Thoracic aorta (tissue), 2 donors: ENCODE results near the gene OCRL. TPM values are rescaled to one million over a fixed set of nuclear protein-coding genes. Genes with fewer than 3 reads are reported as not detected.

Experiments
- ATAC-seq: fragments of 150-250 bp; one replicate; pipeline ENCODE4 v1.8.0; 2017; ENCODE audit warnings: low read depth; ENCODE audit not compliant: insufficient number of reproducible peaks, low FRiP score
- DNase-seq: peaks from one replicate; pipeline ENCODE4 v3.0.0-alpha.2; 2020; ENCODE audit warnings: low spot score
- H3K27ac ChIP-seq, 2 donors: fragments of 200-600 bp; sonication (generic); 1 replicate in 1 of 2; 2 replicates in 1 of 2; pipeline ENCODE4 v1.5.1; 2016; ENCODE audit warnings: mild to moderate bottlenecking in 2 of 2, moderate library complexity in 2 of 2
- H3K27me3 ChIP-seq: fragments of 200-600 bp; sonication (generic); replicated peaks from 2 replicates; pipeline ENCODE4 v1.6.0; 2016; ENCODE audit warnings: mild to moderate bottlenecking; ENCODE audit not compliant: insufficient read depth
- H3K36me3 ChIP-seq: fragments of 200-600 bp; sonication (generic); one replicate; pipeline ENCODE4 v1.5.1; 2016
- H3K4me1 ChIP-seq, 2 donors: fragments of 200-600 bp; sonication (generic); 1 replicate in 1 of 2; 2 replicates in 1 of 2; pipeline versions ENCODE4 v1.5.1 to v1.6.0; 2016; ENCODE audit warnings: low read depth in 2 of 2, mild to moderate bottlenecking in 1 of 2; ENCODE audit not compliant: control insufficient read depth in 1 of 2
- H3K4me3 ChIP-seq: fragments of 200-600 bp; sonication (generic); 2 replicates; pipeline ENCODE4 v1.5.1; 2016; ENCODE audit warnings: mild to moderate bottlenecking
- H3K9me3 ChIP-seq: fragments of 200-600 bp; sonication (generic); 2 replicates; pipeline ENCODE4 v1.5.1; 2016
- CTCF ChIP-seq: fragments of 200-600 bp; sonication (generic); IDR thresholded peaks from one replicate; pipeline ENCODE4 v1.5.1; 2019; ENCODE audit warnings: antibody characterized with exemption
- total RNA-seq, 2 donors: library from RNA; depleted of rRNA; stranded (reverse); fragments of >200 nt; gene quantifications; one replicate each; pipeline versions ENCODE4 v1.1.0 to v1.2.3, GENCODE V29; 2016

The OCRL gene
- total RNA-seq, 2 donors from 2014 or later, result 19.5 to 27.9 TPM

- no peak for ATAC-seq
- H3K9me3 ChIP-seq, result no peaks in the 10 kb centered on the region
- no peaks in the 10 kb centered on the region for H3K27me3 ChIP-seq
- H3K36me3 ChIP-seq, result no peaks in the 10 kb centered on the region
- H3K4me1 ChIP-seq, result no peaks in the 10 kb centered on the region
- H3K27ac ChIP-seq, result no peak overlapping the region
- no peak for DNase-seq
- no peak for TF ChIP-seq CTCF
- H3K4me3 ChIP-seq, result no peak overlapping the region
Observed at GRCh38 chrX:129516402-129516801, 23.7 kb upstream of the OCRL start.

DNA sequence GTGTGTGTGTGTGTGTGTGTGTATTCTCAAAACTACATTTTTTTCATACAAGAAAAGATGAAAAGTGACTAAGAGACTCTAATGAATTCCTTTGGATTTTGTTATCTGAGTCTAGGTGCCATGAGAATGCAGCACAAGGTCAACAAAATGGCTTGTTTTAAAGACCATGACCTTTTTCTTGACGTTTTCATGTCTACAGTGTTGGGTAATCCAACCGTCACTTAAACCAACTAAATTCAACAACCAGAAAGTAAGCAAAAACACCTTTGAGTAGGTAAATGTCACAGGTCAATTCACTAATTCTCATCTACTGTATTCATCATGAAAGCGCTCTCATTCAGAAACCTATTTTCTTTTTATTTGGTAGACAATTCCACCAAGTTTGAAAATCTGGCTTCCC lies 19.9 kb upstream of the OCRL start:
- Histone ChIP-seq H3K36me3 (no peaks in the 10 kb centered on the region), H3K27ac (no peak overlapping the region), H3K9me3 (no peaks in the 10 kb centered on the region), H3K4me1 (no peaks in the 10 kb centered on the region), H3K27me3 (no peaks in the 10 kb centered on the region), H3K4me3 (no peak overlapping the region)
- DNase-seq (no peak), ATAC-seq (no peak)
- no peak for TF ChIP-seq CTCF

DNA sequence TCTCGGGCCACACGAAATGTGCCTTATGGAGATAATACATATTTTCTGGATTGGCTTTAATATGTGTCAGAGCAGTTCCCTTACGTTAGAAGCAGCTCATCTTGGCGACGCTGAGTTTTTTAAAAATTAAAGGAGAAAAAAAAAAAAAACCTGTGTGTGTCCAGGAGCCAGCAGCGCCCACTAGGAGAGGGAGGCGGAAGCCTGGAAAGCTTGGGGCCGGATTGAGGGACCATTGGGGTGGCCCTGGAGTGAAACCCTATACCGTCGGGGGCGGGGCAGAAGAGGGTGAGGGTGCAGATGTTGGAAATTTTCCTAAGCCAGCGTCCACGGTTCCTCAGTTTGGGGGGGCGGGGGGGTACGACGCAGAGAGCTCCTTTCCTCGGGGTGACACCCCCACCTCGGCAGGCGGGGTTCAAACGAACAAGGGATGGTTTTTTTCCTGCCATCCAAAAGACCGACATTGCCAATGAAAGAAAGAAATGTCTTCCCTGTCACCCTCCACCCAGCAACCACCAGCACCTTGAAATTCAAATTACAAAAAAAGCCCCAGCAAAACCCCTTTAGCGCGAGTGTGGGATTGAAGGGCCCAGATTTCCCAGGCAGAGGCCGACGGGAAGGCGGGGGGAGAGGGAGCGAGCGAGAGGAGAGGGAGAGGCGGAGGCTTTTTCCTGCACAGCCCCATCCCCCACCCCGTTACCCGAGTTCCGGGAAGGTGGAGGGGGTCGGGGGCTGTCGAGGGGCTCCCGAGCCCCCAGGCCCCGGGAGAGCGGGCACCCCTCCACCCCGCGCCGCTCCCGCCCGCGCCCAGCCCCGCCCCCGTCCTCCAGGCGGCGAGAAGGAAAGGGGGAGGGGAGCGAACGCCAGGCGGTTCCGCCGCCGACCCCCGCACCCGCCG lies 17.6 kb upstream of the OCRL start:
- no peak for TF ChIP-seq CTCF
- H3K36me3 ChIP-seq, result no peaks in the 10 kb centered on the region
- H3K9me3 ChIP-seq, result no peaks in the 10 kb centered on the region
- DNase-seq (no peak), ATAC-seq (peak; percentile 28)
- peak overlapping the region; percentile 85 to 90 for H3K27ac ChIP-seq
- H3K27me3 ChIP-seq, result no peaks in the 10 kb centered on the region
- H3K4me1 ChIP-seq, result no peaks in the 10 kb centered on the region
- H3K4me3 ChIP-seq, result peak overlapping the region; percentile 90

DNA sequence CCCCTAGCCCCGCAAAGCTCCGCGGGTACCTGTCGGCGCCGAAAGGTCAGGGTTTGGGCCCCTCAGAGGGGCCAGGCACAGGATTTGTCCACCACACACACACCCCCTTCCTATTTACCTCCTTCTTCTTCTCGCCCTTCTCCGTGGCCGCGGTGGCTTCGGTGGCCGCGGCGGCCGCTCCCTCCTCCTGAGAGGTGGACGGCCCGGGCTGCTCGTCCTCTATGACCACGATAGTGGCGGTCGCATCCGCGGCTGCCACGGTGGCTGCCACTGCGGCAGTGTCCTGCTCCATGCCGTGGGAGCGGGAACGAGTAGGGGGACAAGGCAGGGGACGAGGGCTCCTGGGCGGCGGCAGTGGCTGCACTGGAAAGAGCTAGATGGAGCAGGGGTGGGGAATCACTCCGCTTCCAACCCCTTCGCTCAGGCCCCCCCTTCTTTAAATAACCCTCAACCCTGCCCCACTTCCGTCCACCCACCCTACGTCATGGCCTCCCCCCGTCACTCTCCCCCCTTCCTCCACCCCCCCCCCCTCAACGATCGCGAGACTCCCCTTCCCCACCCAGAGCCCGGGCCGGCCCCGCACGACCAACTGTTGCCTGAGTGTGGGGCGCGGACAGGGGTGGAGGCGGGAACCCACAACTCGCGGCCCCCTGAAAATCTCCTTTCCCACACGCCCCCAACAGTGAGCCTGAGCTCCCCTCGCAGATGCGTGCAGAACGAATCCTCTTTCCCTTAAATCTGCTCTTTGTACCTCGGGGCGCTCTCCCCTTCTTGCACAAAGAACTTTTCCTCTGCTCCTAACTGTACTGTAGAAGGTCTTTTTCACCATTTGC lies 16.8 kb upstream of the OCRL start, which contains the start of gene SMARCA1:
TSS of gene SMARCA1 (minus strand) at position 412 of the 833 bp plus-strand sequence. CDS start at position 292, 120 bp downstream.
- Histone ChIP-seq H3K4me1 (no peaks in the 10 kb centered on the region), H3K4me3 (peak within 1 kb of the TSS; percentile 90), H3K27ac (peak within 1 kb of the TSS; percentile 85 to 90), H3K27me3 (no peaks in the 10 kb centered on the region), H3K36me3 (no peaks in the 10 kb centered on the region), H3K9me3 (no peaks in the 10 kb centered on the region)
- DNase-seq (no peak), ATAC-seq (peak; percentile 55)
- TF ChIP-seq CTCF, result no peak

DNA sequence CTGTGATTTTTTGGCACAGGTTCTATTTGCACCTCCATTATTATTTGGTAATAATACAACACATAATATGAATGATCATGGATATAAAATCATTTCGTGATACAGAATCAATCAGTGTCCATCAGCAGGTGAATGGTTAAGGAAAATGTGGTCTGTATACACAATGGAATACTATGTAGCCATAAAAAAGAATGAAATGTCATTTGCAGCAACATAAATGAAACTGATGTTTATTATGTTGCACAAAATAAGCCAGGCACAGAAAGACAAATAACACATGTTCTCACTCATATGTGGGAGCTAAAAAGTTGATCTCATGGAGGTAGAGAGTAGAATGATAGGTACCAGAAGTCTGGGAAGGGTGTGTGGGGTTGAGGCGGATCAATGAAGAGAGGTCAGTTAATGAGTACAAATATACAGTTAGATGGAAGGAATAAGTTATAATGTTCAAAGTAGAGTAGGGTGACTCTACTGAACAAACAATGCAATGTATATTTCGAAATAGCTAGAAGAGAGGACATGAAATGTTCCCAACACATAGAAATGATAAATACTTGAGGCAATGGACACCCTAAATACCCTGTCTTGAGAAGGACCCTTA lies 15.7 kb upstream of the OCRL start:
- H3K4me1 ChIP-seq, result no peaks in the 10 kb centered on the region
- no peak overlapping the region for H3K27ac ChIP-seq
- no peak overlapping the region for H3K4me3 ChIP-seq
- H3K36me3 ChIP-seq, result no peaks in the 10 kb centered on the region
- DNase-seq (no peak), ATAC-seq (no peak)
- H3K9me3 ChIP-seq, result no peaks in the 10 kb centered on the region
- no peaks in the 10 kb centered on the region for H3K27me3 ChIP-seq
- TF ChIP-seq CTCF, result no peak
